Transverse colon (tissue), 4 donors: ENCODE results near the gene GBF1. TPM values are rescaled to one million over a fixed set of nuclear protein-coding genes. Genes with fewer than 3 reads are reported as not detected.

ENCODE experiments used
- DNase-seq: peaks from one replicate; pipeline ENCODE4 v3.0.0-alpha.2; 2019
- H3K27ac ChIP-seq, 4 donors: fragments of 200-600 bp; sonication (generic); 2 replicates each; pipeline ENCODE4 v1.5.1; 2016 to 2018; ENCODE audit warnings: inconsistent platforms in 4 of 4
- H3K27me3 ChIP-seq: fragments of 200-600 bp; sonication (generic); 2 replicates; pipeline ENCODE4 v1.5.1; 2017; ENCODE audit warnings: inconsistent platforms
- H3K36me3 ChIP-seq, 4 donors: fragments of 200-600 bp; sonication (generic); 2 replicates each; pipeline ENCODE4 v1.5.1; 2017 to 2019; ENCODE audit warnings: inconsistent platforms in 4 of 4
- H3K4me1 ChIP-seq, 4 donors: fragments of 200-600 bp; sonication (generic); 2 replicates each; pipeline ENCODE4 v1.5.1; 2017 to 2020; ENCODE audit warnings: inconsistent platforms in 4 of 4
- H3K4me3 ChIP-seq, 4 donors: fragments of 200-600 bp; sonication (generic); 1 replicate in 1 of 4; 2 replicates in 3 of 4; pipeline versions ENCODE4 v1.5.1 to v1.6.1; 2017 to 2019; ENCODE audit warnings: inconsistent platforms in 4 of 4
- H3K9me3 ChIP-seq, 2 donors: fragments of 200-600 bp; sonication (generic); 2 replicates each; pipeline ENCODE4 v1.5.1; 2017 to 2019; ENCODE audit warnings: inconsistent platforms in 2 of 2
- CTCF ChIP-seq, 5 experiments: fragments of 200-600 bp in 3 of 5; fragments of 450-650 bp in 2 of 5; sonication (generic) in 3 of 5; IDR thresholded peaks; 1 replicate in 2 of 5; 2 replicates in 3 of 5; pipeline ENCODE4 v1.5.1; 2016 to 2017; ENCODE audit warnings: antibody characterized with exemption in 5 of 5, inconsistent platforms in 3 of 5, mild to moderate bottlenecking in 2 of 5, moderate library complexity in 1 of 5
- EP300 ChIP-seq: sonication (generic); formaldehyde crosslinking; IDR thresholded peaks from one replicate; pipeline ENCODE4 v1.6.1; 2017; ENCODE audit warnings: antibody characterized with exemption, low read depth
- POLR2A ChIP-seq: fragments of 450-650 bp; IDR thresholded peaks from one replicate; pipeline ENCODE4 v1.6.1; 2016; ENCODE audit warnings: antibody characterized with exemption, mild to moderate bottlenecking, moderate library complexity
- POLR2AphosphoS5 ChIP-seq, 3 donors: sonication (generic); formaldehyde crosslinking; IDR thresholded peaks; one replicate each; pipeline ENCODE4 v1.6.1; 2016; ENCODE audit warnings: antibody characterized with exemption in 3 of 3
- WGBS, 2 donors: methylation state at CpG; one replicate each; pipeline ENCODE4 v1.1.5; 2018; ENCODE audit warnings: low coverage in 1 of 2; 5-methylcytosine and 5-hydroxymethylcytosine counted together
- in situ Hi-C, 4 donors: fragments of 200-750 bp; cut with MboI; loops; one replicate each; pipeline versions ENCODE4 v1.15.0 to v1.15.1; 2017; ENCODE audit warnings: low sequenced_read_pairs in 3 of 4, low pct_ligation_motif_present in 1 of 4, low pct_unique_long_range_greater_than_20kb in 1 of 4
- intact Hi-C: fragments of 100-400 bp; cut with DNase I; formaldehyde crosslinking; loops from one replicate; pipeline ENCODE4 v1.15.1; 2023; ENCODE audit warnings: low total_unique reads
- total RNA-seq, 4 donors: library from RNA; depleted of rRNA; stranded (reverse); fragments of >200 nt; gene quantifications; one replicate each; pipeline ENCODE4 v1.1.0, GENCODE V29; 2016

The GBF1 gene
- total RNA-seq, 4 donors from 2014 or later = 60.5 to 97.6 (median 67.5) TPM

- intact Hi-C loops = no loop called here
- H3K27me3 ChIP-seq = no peaks in the 10 kb centered on the region
- H3K9me3 ChIP-seq = no peaks in the 10 kb centered on the region
- no peaks in the 10 kb centered on the region for H3K36me3 ChIP-seq
- in situ Hi-C loops = no loop called here
- DNase-seq = no peak
- 37 to 71% methylated on average over 2 to 3 of the region's 3 CpGs for WGBS, 2 donors
- H3K27ac ChIP-seq = no peak overlapping the region
- no peak overlapping the region for H3K4me3 ChIP-seq
- peaks cover 0 to 16% (median 4%) of the 10 kb centered on the region in 4 donors for H3K4me1 ChIP-seq
- no peak for TF ChIP-seq EP300
- TF ChIP-seq POLR2AphosphoS5 (IDR thresholded peaks at IDR 0.05) = no peak
- TF ChIP-seq CTCF (IDR thresholded peaks at IDR 0.05) = no peak
- no peak for TF ChIP-seq POLR2A
Observed at GRCh38 chr10:102289840-102290239, 44.5 kb downstream of the GBF1 start.

GRCh38 chr10:102291221-102291905, 46.0 kb downstream of the GBF1 start:
- no peak for TF ChIP-seq POLR2AphosphoS5 (IDR thresholded peaks at IDR 0.05)
- no peak for TF ChIP-seq POLR2A
- no peak for TF ChIP-seq EP300
- TF ChIP-seq CTCF (IDR thresholded peaks at IDR 0.05) = no peak
- Histone ChIP-seq H3K36me3 (no peaks in the 10 kb centered on the region), H3K27ac (no peak overlapping the region), H3K4me3 (no peak overlapping the region), H3K27me3 (no peaks in the 10 kb centered on the region), H3K9me3 (no peaks in the 10 kb centered on the region), H3K4me1 (peaks cover 0 to 16% (median 4%) of the 10 kb centered on the region in 4 donors)
- intact Hi-C loops = no loop called here
- in situ Hi-C loops = no loop called here
- DNase-seq = no peak
- WGBS, 2 donors = 79 to 80% methylated on average over 4 of the region's 4 CpGs

GRCh38 chr10:102297101-102297500, 51.8 kb downstream of the GBF1 start:
- Histone ChIP-seq H3K9me3 (no peaks in the 10 kb centered on the region), H3K27ac (no peak overlapping the region), H3K4me1 (peaks cover 0 to 11% (median 4%) of the 10 kb centered on the region in 4 donors), H3K36me3 (no peaks in the 10 kb centered on the region), H3K27me3 (no peaks in the 10 kb centered on the region), H3K4me3 (no peak overlapping the region)
- TF ChIP-seq POLR2AphosphoS5 (IDR thresholded peaks at IDR 0.05) = no peak
- no peak for TF ChIP-seq POLR2A
- TF ChIP-seq EP300 = no peak
- TF ChIP-seq CTCF (IDR thresholded peaks at IDR 0.05) = no peak
- in situ Hi-C loops (no loop called here), intact Hi-C loops (no loop called here)
- WGBS, 2 donors = 80 to 89% methylated on average over 1 of the region's 1 CpG
- DNase-seq = no peak

GRCh38 chr10:102298899-102299298, 53.6 kb downstream of the GBF1 start:
- DNase-seq = no peak
- TF ChIP-seq EP300 (no peak), POLR2A (no peak), POLR2AphosphoS5 (IDR thresholded peaks at IDR 0.05) (no peak), CTCF (IDR thresholded peaks at IDR 0.05) (no peak)
- no peaks in the 10 kb centered on the region for H3K27me3 ChIP-seq
- no peaks in the 10 kb centered on the region for H3K9me3 ChIP-seq
- in situ Hi-C loops (no loop called here), intact Hi-C loops (no loop called here)
- no peak overlapping the region for H3K27ac ChIP-seq
- peaks cover 0 to 11% (median 4%) of the 10 kb centered on the region in 4 donors for H3K4me1 ChIP-seq
- H3K36me3 ChIP-seq = no peaks in the 10 kb centered on the region
- no peak overlapping the region for H3K4me3 ChIP-seq
